GM23248 (cell line): ENCODE results near the gene ZDHHC11. TPM values are rescaled to one million over a fixed set of nuclear protein-coding genes. Genes with fewer than 3 reads are reported as not detected.

Source experiments
- DNase-seq: peaks from one replicate; pipeline ENCODE4 v3.0.0-alpha.2; 2015
- H2AFZ ChIP-seq: fragments of 200-600 bp; sonication (generic); 2 replicates; pipeline ENCODE4 v1.6.1; 2016; ENCODE audit warnings: antibody characterized with exemption
- H3F3A ChIP-seq: fragments of 200-600 bp; sonication (generic); 2 replicates; pipeline ENCODE4 v1.6.1; 2016; ENCODE audit warnings: mild to moderate bottlenecking, antibody characterized with exemption, mixed run types; ENCODE audit not compliant: insufficient read depth
- H3K27ac ChIP-seq: fragments of 200-600 bp; sonication (generic); 2 replicates; pipeline ENCODE4 v1.5.1; 2016; ENCODE audit warnings: mild to moderate bottlenecking
- H3K27me3 ChIP-seq: fragments of 200-600 bp; sonication (generic); replicated peaks from 2 replicates; pipeline ENCODE4 v1.6.1; 2016; ENCODE audit warnings: mild to moderate bottlenecking; ENCODE audit not compliant: insufficient read depth
- H3K36me3 ChIP-seq: fragments of 200-600 bp; sonication (generic); 2 replicates; pipeline ENCODE4 v1.6.1; 2016; ENCODE audit warnings: low read depth, mild to moderate bottlenecking
- H3K4me1 ChIP-seq: fragments of 200-600 bp; sonication (generic); 2 replicates; pipeline ENCODE4 v1.6.1; 2016; ENCODE audit warnings: mild to moderate bottlenecking; ENCODE audit not compliant: insufficient read depth
- H3K4me2 ChIP-seq: fragments of 200-600 bp; sonication (generic); one replicate; pipeline ENCODE4 v1.6.1; 2016; ENCODE audit warnings: mild to moderate bottlenecking; ENCODE audit not compliant: unreplicated experiment
- H3K4me3 ChIP-seq: fragments of 200-600 bp; sonication (generic); 2 replicates; pipeline ENCODE4 v1.5.1; 2016; ENCODE audit warnings: mild to moderate bottlenecking
- H3K79me2 ChIP-seq: fragments of 200-600 bp; sonication (generic); 2 replicates; pipeline ENCODE4 v1.6.1; 2016; ENCODE audit warnings: mild to moderate bottlenecking; ENCODE audit not compliant: insufficient read depth
- H3K9ac ChIP-seq: fragments of 200-600 bp; sonication (generic); 2 replicates; pipeline ENCODE4 v1.6.1; 2016; ENCODE audit warnings: mild to moderate bottlenecking
- H3K9me2 ChIP-seq: fragments of 200-600 bp; sonication (generic); 2 replicates; pipeline ENCODE4 v1.6.1; 2016; ENCODE audit warnings: mixed run types, mild to moderate bottlenecking, moderate library complexity; ENCODE audit not compliant: insufficient read depth
- H3K9me3 ChIP-seq: fragments of 200-600 bp; sonication (generic); one replicate; pipeline ENCODE4 v1.6.1; 2017; ENCODE audit warnings: low read depth
- H4K20me1 ChIP-seq: fragments of 200-600 bp; sonication (generic); 2 replicates; pipeline ENCODE4 v1.6.0; 2016; ENCODE audit not compliant: insufficient read depth
- EZH2 ChIP-seq: fragments of 200-600 bp; sonication (generic); IDR thresholded peaks from 2 replicates; pipeline ENCODE4 v1.6.1; 2018; ENCODE audit warnings: antibody characterized with exemption, mild to moderate bottlenecking; ENCODE audit not compliant: insufficient read depth, poor library complexity, severe bottlenecking
- EZH2phosphoT487 ChIP-seq: fragments of 200-600 bp; sonication (generic); IDR thresholded peaks from 2 replicates; pipeline ENCODE4 v1.6.1; 2018; ENCODE audit warnings: antibody characterized with exemption, moderate library complexity, mild to moderate bottlenecking, low read depth; ENCODE audit not compliant: insufficient read depth
- WGBS, 2 experiments: methylation state at CpG; one replicate each; pipeline ENCODE4 v1.1.6; 2015 to 2017; ENCODE audit warnings: low lambda C conversion rate in 2 of 2, low coverage in 1 of 2; ENCODE audit errors: missing lambda C conversion rate in 2 of 2; 5-methylcytosine and 5-hydroxymethylcytosine counted together
- in situ Hi-C: fragments of 300-500 bp; cut with MboI; formaldehyde crosslinking; loops from 2 replicates; pipeline ENCODE4 v1.15.0; 2020
- polyA plus RNA-seq: library from polyadenylated mRNA; unstranded; fragments of >200 nt; fragmentation: Nextera tagmentation; extraction: Ambion mirVana; gene quantifications from 2 replicates; pipeline ENCODE4 v1.2.1, GENCODE V29; 2016
- total RNA-seq: library from RNA; depleted of rRNA; stranded (reverse); fragments of >200 nt; shearing (Covaris generic); gene quantifications from 2 replicates; pipeline ENCODE4 v1.2.3, GENCODE V29; 2014

The ZDHHC11 gene
- total and polyA plus RNA-seq, 2 experiments from 2014 or later: 0.26 to 0.65 TPM

- H3K27me3 ChIP-seq: no peaks in the 10 kb centered on the region
- H3K9me3 ChIP-seq: no peaks in the 10 kb centered on the region
- no peaks in the 10 kb centered on the region for H4K20me1 ChIP-seq
- WGBS, 2 experiments: 82 to 83% methylated on average over 24 of the region's 25 CpGs
- peak; percentile 38 for DNase-seq
- H3K36me3 ChIP-seq: 0 out of 2 replicates have a peak, but pooled peaks cover 2% of the 10 kb centered on the region
- no peak overlapping the region for H3K27ac ChIP-seq
- H2AFZ ChIP-seq: no peak overlapping the region
- no peaks in the 10 kb centered on the region for H3K4me1 ChIP-seq
- no peaks in the 10 kb centered on the region for H3K9me2 ChIP-seq
- TF ChIP-seq EZH2 (no peak), EZH2phosphoT487 (no peak)
- no peaks in the 10 kb centered on the region for H3K79me2 ChIP-seq
- in situ Hi-C loops: no loop called here
- H3F3A ChIP-seq: no peaks in the 10 kb centered on the region
- no peak overlapping the region for H3K4me3 ChIP-seq
- H3K4me2 ChIP-seq: no peak overlapping the region
- no peak overlapping the region for H3K9ac ChIP-seq
Observed at GRCh38 chr5:862367-863243, 11.8 kb upstream of the ZDHHC11 start.

GRCh38 chr5:861442-862366 lies 10.9 kb upstream of the ZDHHC11 start:
- no peaks in the 10 kb centered on the region for H3K9me2 ChIP-seq
- no peaks in the 10 kb centered on the region for H3K4me1 ChIP-seq
- H3F3A ChIP-seq: no peaks in the 10 kb centered on the region
- no peaks in the 10 kb centered on the region for H4K20me1 ChIP-seq
- H3K4me3 ChIP-seq: no peak overlapping the region
- H3K9ac ChIP-seq: no peak overlapping the region
- H3K36me3 ChIP-seq: no peaks in the 10 kb centered on the region
- no peaks in the 10 kb centered on the region for H3K9me3 ChIP-seq
- no peak overlapping the region for H3K4me2 ChIP-seq
- no peak overlapping the region for H2AFZ ChIP-seq
- H3K79me2 ChIP-seq: no peaks in the 10 kb centered on the region
- in situ Hi-C loops: no loop called here
- no peaks in the 10 kb centered on the region for H3K27me3 ChIP-seq
- no peak for DNase-seq
- TF ChIP-seq EZH2: no peak
- TF ChIP-seq EZH2phosphoT487: no peak
- 82 to 83% methylated on average over 21 to 22 of the region's 22 CpGs for WGBS, 2 experiments
- H3K27ac ChIP-seq: no peak overlapping the region

GRCh38 chr5:860506-861150 lies 9.8 kb upstream of the ZDHHC11 start:
- no peak overlapping the region for H2AFZ ChIP-seq
- in situ Hi-C loops: no loop called here
- H3K9ac ChIP-seq: no peak overlapping the region
- whole genome bisulfite sequencing, 2 experiments: 84 to 86% methylated on average over 12 to 15 of the region's 15 CpGs
- H3F3A ChIP-seq: no peaks in the 10 kb centered on the region
- H3K27ac ChIP-seq: no peak overlapping the region
- H3K79me2 ChIP-seq: no peaks in the 10 kb centered on the region
- no peaks in the 10 kb centered on the region for H3K9me2 ChIP-seq
- no peak for DNase-seq
- H4K20me1 ChIP-seq: no peaks in the 10 kb centered on the region
- TF ChIP-seq EZH2 (no peak), EZH2phosphoT487 (no peak)
- H3K4me3 ChIP-seq: no peak overlapping the region
- H3K27me3 ChIP-seq: no peaks in the 10 kb centered on the region
- no peaks in the 10 kb centered on the region for H3K36me3 ChIP-seq
- no peaks in the 10 kb centered on the region for H3K4me1 ChIP-seq
- no peaks in the 10 kb centered on the region for H3K9me3 ChIP-seq
- no peak overlapping the region for H3K4me2 ChIP-seq

- Histone ChIP-seq H3K9ac (no peak overlapping the region), H3K79me2 (no peaks in the 10 kb centered on the region), H3K4me2 (no peak overlapping the region), H3K36me3 (no peaks in the 10 kb centered on the region), H3K9me3 (no peaks in the 10 kb centered on the region), H2AFZ (no peak overlapping the region), H3K4me3 (no peak overlapping the region), H3K4me1 (no peaks in the 10 kb centered on the region), H3F3A (no peaks in the 10 kb centered on the region), H3K9me2 (no peaks in the 10 kb centered on the region), H4K20me1 (no peaks in the 10 kb centered on the region), H3K27ac (no peak overlapping the region), H3K27me3 (no peaks in the 10 kb centered on the region)
- in situ Hi-C loops: no loop called here
- WGBS, 2 experiments: 83 to 84% methylated on average over 14 to 16 of the region's 16 CpGs
- no peak for DNase-seq
- TF ChIP-seq EZH2 (no peak), EZH2phosphoT487 (no peak)
Observed at GRCh38 chr5:859798-860296, 9.1 kb upstream of the ZDHHC11 start.
